ENCODE data around the gene ANKRD55.

- no peak for TF ChIP-seq CTCF (tag by site-specific recombination; IDR thresholded peaks at IDR 0.05)
- no peak for TF ChIP-seq ZNF580 (tag by site-specific recombination; IDR thresholded peaks at IDR 0.05)
- TF ChIP-seq ZNF140 (tag by site-specific recombination; IDR thresholded peaks at IDR 0.05): no peak
Observed at GRCh38 chr5:56257010-56257409, 23.9 kb upstream of the ANKRD55 start.

All from HEK293 (cell line).